ENCODE measurements around the gene CLDN6.

CLDN6 gene

DNA sequence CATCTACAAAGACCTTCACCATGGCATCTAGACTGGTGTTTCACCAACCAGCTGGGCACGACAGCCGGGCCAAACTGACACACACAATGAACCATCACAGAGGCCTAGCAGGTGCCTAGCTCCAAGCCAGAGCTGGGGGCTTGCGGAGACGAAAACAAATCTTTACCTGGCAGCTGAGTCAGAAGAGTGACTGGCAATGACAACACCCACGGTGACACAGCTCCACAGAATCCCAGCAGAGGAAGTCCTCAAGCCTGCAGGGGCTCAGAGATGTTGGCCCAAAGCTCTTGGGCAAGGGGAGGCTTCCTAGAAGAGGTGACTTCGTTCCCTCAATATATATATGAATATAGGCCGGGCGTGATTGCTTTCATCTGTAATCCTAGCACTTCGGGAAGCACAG is 33.5 kb upstream of the CLDN6 start:
- no peak for DNase-seq (ENCODE audit: low read depth in 2 of 2)

DNA sequence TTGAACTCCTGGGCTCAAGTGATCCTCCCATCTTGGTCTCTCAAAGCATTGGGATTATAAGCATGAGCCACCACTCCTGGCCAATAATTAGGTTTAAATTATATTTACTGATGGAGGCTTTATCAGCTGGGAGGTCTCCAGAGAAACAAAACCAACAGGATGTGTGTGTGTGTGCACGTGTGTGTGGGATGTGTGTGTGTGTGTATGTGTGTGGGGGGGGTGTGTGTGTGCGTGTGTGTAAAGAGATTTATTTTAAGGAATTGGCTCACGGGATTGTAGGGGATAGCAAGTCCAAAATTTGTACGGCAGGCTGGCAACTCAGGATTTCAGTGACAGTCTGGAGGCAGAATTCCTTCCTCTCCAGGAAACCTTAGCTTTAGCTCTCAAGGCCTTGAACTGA is 33.0 kb upstream of the CLDN6 start:
- no peak for DNase-seq (ENCODE audit: low read depth in 2 of 2)

DNA sequence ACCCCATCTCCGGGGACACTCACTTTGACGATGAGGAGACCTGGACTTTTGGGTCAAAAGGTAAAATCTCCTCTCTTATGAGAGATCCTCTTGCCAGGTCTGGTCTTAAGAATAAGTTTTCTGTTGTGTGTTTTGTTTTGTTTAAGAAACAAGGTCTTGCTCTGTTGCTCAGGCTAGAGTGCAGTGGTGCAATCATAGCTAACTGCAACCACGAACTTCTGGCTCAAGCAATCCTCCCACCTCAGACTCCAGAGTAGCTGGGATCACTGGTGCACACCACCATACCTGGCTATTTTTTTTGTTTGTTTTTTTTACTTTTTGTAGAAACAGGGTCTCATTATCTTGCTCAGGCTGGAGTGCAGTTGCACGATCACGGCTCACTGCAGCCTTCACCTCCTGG is 32.5 kb upstream of the CLDN6 start:
- DNase-seq (ENCODE audit: low read depth in 2 of 2) = no peak

DNA sequence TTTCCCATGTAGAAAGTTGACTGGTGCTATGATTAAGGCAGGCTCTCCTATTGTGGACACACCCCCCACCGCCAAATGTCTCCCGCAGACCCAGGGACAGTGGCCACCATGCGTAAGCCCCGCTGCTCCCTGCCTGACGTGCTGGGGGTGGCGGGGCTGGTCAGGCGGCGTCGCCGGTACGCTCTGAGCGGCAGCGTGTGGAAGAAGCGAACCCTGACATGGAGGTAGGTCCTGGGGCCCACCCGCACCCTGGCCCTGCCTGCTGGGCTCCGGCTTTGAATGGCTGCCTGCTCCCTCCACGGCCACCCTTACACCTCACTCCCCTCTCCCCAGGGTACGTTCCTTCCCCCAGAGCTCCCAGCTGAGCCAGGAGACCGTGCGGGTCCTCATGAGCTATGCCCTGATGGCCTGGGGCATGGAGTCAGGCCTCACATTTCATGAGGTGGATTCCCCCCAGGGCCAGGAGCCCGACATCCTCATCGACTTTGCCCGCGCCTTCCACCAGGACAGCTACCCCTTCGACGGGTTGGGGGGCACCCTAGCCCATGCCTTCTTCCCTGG is 32.0 kb upstream of the CLDN6 start:
- DNase-seq (ENCODE audit: low read depth in 2 of 2) = no peak

DNA sequence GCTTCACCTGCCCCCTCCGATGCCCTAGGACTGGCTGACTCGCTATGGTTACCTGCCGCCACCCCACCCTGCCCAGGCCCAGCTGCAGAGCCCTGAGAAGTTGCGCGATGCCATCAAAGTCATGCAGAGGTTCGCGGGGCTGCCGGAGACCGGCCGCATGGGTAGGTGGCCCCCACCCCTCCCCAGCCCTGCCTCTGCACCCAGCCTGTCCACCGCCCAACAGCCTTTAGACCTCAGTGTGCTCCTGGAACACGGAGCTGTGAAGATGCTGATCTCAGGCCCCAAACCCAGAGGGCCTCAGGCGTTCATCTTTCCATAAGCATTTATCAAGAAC is 29.4 kb upstream of the CLDN6 start:
- no peak for DNase-seq (ENCODE audit: low read depth in 2 of 2)

- DNase-seq (ENCODE audit: low read depth in 2 of 2) = no peak
These were observed 28.8 kb upstream of the CLDN6 start for GRCh38 chr16:3046641-3047386.

DNA sequence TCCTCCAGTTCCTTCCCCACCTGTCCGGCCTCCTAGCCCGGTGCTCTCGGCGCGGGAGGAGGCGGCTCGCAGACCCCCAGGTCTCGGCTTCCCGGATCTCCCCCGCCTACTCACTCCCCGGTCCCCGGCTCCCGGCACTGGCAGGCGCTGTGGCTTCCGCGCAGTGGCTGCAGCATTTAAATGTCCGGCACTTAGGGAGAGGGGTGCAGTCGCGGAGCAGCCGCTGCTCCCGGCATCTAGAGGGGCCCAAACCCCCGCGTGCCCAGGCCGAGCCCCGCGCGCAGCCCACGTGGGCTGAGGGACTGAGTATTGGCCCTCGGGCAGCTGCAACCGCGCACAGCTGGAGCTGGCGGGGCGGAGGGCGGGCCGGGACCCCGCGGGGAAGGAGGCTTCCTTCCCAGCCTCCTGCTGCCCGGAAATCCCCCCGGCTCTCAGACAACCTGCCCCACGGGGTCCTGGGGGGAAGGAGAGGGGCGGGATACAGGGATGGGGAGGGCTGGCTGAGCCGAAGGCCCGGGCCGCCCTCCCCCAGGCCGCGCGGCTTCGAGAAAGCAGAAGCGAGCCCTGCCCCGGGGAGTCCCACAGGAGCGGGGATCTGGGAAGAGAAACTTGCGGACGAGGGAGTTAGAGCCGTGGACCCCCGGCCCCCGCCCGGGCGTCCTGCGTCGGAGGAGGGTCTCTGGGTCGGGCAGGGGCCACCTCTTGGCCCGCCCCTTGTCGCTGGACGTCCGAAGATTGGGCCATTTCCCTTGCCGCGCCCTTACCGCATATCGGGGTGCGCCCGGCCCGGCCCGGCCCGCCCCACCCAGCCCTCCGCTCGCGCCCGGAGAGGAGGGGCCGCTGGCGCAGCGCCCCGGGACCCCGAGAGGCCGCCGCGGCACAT is 28.0 kb upstream of the CLDN6 start, which contains the start of gene MMP25:
Gene MMP25 (plus strand): TSS at position 804 of the 883 bp plus-strand sequence. CDS start 357 bp downstream, outside the sequence.
- no peak for DNase-seq (ENCODE audit: low read depth in 2 of 2)

- no peak for DNase-seq (ENCODE audit: low read depth in 2 of 2)
These were observed 26.7 kb upstream of the CLDN6 start for GRCh38 chr16:3044708-3045107.

DNA sequence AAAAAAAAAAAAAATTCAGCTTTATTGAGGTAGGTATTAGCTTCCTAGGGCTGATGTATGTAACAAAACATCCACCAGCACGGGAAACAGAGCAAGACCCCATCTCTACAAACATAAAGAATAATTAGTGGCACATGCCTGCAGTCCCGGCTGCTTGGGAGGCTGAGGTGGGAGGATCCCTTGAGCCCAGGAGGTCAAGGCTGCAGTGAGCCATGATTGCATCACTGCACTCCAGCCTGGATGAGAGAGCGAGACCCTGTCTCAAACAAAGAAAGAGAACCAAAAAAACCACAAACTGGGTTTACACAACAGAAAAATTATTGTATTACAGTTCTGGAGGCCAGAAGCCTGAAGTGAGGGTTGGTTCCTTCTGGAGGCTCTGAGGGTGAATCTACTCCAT is 24.4 kb upstream of the CLDN6 start:
- no peak for DNase-seq (ENCODE audit: low read depth in 2 of 2)

GRCh38 chr16:3038896-3039295 is 20.9 kb upstream of the CLDN6 start:
- DNase-seq (ENCODE audit: low read depth in 2 of 2) = no peak

DNA sequence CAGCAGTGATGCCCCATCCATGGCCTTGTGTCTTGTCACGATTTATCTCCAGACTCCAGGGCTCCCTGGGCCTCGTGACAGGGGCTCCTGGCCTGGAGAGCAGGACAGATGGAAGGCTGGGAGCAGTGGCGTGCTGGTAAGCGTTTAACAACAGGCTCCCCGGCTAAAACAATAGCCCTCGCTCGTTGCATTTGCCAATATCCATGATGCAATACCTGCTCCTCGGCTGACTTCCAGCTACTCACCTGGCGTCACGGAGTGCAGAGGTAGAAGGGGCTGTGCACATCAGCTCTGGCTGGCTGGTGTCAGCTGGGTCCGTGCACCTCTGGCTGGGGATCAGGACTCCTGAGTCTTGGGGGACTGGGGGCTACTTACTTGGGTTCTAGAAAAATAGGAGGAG is 20.3 kb upstream of the CLDN6 start:
- DNase-seq (ENCODE audit: low read depth in 2 of 2) = no peak

GRCh38 chr16:3036726-3037315 is 18.8 kb upstream of the CLDN6 start, which contains the start of gene BICDL2:
Gene BICDL2, minus strand, starts transcription at chr16:3036944. Its CDS starts 1,448 bp downstream, at chr16:3035496.
- DNase-seq (ENCODE audit: low read depth in 2 of 2) = no peak

DNA sequence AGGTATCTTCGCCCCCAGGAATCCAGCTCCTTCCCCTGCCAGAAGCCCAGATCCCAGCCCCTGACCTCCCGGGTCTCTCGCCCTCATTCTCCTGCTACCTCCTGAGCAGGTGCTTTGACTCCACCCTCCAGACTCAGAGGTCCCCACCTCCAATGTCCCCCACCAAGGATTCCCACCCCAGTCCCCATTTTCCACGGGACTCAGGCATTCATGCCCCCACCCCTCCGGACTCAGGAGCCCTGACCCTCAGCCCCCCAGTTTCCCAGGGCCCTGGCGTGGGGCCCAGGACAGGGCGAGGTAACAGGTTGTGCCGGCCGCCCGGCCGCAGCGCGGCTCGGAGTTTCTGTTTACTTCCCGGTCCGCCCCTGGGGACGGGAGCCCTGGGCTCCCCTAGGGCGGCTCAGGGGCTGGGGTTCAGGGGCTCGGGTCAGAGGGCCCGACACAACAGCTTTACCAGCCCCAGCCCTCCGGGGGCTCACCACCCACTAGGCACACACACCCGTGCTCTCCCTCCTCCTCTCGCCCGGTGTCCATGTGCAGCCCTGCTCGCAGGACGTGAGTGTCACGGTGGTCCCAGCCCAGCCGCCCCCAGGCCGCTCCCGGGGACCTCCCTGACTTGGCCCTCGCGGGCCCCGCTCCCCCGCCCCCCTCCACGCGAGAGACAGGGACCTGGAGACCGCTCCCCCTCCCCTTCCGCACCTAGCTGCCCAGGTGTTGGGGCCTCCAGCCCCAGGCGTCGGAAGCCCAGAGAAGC is 18.2 kb upstream of the CLDN6 start:
- DNase-seq (ENCODE audit: low read depth in 2 of 2) = no peak

DNA sequence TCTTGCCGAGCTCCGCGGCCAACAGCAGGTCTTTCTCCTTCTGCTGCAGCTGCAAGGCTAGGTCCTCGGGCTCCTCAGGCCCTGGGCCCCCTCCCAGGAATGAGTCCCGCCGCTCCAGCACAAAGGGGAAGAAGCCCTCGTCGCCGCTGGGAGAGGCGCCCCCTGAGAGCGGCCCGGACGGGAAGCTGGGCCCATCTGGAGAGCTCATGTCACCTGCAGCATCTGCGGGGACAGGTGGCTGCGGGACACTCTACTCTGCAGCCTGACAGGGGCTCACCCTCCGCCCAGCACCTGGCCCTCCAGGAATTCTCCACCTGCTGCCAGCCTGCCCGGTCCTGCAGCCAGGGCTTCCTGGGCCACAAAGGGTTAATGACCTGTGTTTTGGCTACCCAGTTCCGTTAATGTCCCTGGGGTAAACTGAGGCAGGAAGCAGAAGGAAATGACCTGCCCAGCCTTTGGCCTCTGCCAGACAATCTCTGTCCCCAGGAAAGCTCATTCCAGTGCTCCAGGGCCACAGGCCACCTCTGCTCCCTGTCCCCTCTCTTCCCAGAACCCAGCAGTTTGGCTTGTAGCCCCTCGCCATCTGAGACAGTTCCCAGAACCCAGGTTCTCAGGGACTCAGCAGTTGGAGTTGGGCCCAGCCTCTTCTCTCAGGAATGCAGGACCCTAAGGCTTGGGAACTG is 17.4 kb upstream of the CLDN6 start:
- DNase-seq (ENCODE audit: low read depth in 2 of 2) = no peak

DNA sequence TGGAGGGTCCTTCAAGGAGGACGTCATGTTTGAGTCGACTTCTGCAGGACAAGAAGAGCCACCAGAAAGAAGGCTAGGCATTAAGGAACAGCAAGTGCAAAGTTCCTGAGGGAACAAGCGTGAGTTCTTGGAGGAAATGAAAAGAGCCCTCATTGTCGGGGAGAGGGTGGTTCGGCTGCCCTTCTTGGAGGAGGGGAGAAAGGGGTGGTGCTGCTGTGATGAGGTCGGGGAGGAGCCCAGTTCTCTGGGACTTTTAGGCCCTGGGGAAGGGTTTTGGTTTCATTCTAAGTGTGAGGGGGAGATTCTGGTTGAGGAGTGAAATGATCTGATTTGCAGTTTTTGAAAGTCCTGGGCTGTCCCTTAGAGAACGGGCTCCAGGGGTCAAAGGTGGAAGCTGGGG is 14.6 kb upstream of the CLDN6 start:
- no peak for DNase-seq (ENCODE audit: low read depth in 2 of 2)

GRCh38 chr16:3030222-3031212 is 12.5 kb upstream of the CLDN6 start:
- DNase-seq (ENCODE audit: low read depth in 2 of 2) = no peak

DNA sequence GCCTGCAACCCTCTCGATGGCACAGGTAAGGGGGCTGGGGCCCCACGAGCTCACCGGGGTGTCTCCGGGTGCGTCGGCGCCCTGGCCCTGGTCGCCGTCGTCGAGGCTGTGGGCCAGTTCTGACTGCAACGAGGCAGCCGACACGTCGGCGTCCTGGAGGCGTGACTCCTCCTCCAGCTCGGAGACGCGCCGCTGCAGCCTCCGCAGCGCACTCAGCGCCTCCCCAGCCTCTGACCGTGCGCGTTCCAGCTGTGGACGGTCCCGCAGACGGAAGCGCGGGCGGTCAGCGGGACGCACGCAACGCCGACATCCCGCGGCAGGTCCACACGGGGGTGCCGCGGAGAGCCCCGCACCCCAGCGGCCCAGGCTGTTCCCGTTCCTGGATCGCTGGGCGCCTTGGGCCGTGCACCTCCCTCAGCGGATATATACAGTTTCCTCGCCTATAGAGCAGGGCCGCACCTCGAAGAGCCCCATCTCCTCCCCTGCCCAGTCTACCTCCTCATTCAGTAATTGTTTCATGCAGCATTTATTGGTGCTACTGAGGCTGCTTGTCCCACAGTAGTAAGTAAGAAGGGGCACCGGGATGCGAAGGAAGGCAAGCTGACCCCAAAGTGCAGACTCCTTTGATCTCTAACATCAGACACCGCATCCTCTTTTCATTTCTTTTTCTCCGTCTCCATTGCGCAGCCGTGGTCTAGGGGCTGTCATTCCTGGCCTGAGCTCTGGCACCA is 11.7 kb upstream of the CLDN6 start:
- no peak for DNase-seq (ENCODE audit: low read depth in 2 of 2)

- no peak for DNase-seq (ENCODE audit: low read depth in 2 of 2)
These were observed 10.8 kb upstream of the CLDN6 start for GRCh38 chr16:3028716-3029319.
